ENCODE measurements around the gene TIMM44. TPM values are rescaled to one million over a fixed set of nuclear protein-coding genes. Genes with fewer than 3 reads are reported as not detected.

Gene TIMM44
- total and polyA plus RNA-seq, 10 donors: 33.2 to 94.9 (median 64.7) TPM

DNA sequence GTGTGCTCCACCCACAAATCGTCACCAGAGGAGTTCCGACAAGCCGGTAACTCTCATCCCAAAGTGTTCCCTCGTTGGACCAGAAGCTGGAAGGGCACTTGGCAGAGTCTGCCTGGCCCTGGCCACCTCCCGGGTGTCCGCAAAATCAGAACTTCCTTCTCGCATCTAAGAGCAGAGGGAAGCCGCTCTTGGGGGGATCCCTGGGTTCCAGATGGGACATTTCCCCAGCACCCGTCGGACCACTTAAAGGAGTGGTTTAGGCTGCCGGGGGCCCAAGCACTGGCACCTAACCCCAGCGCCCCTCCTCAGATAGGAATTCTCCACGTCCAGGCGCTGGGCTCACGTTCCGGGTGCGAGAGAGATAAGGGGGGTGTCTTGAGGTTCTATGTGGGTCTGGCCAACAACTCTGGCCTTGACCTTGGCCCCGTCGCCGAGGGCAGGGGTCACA is 40.6 kb downstream of the TIMM44 start:
- peak overlapping the region; percentile 52 to 89 (median 74) for H3K4me3 ChIP-seq
- peaks cover 0 to 31% (median 7%) of the 10 kb centered on the region in 6 donors for H3K36me3 ChIP-seq
- no peak for TF ChIP-seq POLR2AphosphoS5 (IDR thresholded peaks at IDR 0.05)
- TF ChIP-seq CTCF (IDR thresholded peaks at IDR 0.05 in 8 of 11, conservative IDR thresholded peaks at IDR 0.05 in 3 of 11): no peak
- TF ChIP-seq POLR2A (IDR thresholded peaks at IDR 0.05): no peak
- H3K9me3 ChIP-seq: no peaks in the 10 kb centered on the region
- intact Hi-C loops (cut with DNase I; ENCODE audit: low total_unique reads): no loop called here
- peaks cover 0 to 13% (median 0%) of the 10 kb centered on the region in 7 donors for H3K27me3 ChIP-seq (replicated peaks in 1 of 7)
- DNase-seq: no peak
- H3K27ac ChIP-seq: peak overlapping the region; percentile 83 to 95 (median 92)
- WGBS, 5 donors: 17 to 49% (median 23%) methylated on average over 8 to 20 of the region's 20 CpGs
- peaks cover 14 to 49% (median 41%) of the 10 kb centered on the region in 6 donors for H3K4me1 ChIP-seq

DNA sequence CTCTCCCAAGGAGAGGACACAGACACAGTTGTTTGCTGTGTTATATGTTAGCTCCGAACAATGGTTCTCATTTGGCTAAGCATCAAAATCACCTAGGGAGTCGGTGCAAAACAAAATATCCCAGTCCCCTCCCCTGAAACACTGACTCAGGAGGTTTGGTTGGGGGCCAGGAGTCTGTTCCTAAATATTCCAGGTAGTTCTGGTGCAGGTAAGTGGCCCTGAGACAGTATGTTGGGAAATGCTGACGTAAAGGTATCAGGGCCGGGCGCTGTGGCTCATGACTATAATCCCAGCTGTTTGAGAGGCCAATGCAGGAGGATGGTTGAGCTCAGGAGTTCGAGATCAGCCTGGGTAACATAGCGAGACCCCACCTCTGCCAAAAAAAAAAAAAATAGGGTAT is 42.1 kb downstream of the TIMM44 start:
- WGBS, 5 donors: 91 to 94% (median 93%) methylated on average over 7 of the region's 7 CpGs
- H3K9me3 ChIP-seq: no peaks in the 10 kb centered on the region
- intact Hi-C loops (cut with DNase I; ENCODE audit: low total_unique reads): no loop called here
- peaks cover 0 to 13% (median 0%) of the 10 kb centered on the region in 7 donors for H3K27me3 ChIP-seq (replicated peaks in 1 of 7)
- peaks cover 0 to 17% (median 5%) of the 10 kb centered on the region in 6 donors for H3K36me3 ChIP-seq
- H3K27ac ChIP-seq: no peak overlapping the region
- no peak overlapping the region for H3K4me3 ChIP-seq
- DNase-seq: no peak
- TF ChIP-seq CTCF (IDR thresholded peaks at IDR 0.05 in 8 of 11, conservative IDR thresholded peaks at IDR 0.05 in 3 of 11) (no peak), POLR2AphosphoS5 (IDR thresholded peaks at IDR 0.05) (no peak), POLR2A (IDR thresholded peaks at IDR 0.05) (no peak)
- peaks cover 14 to 34% (median 29%) of the 10 kb centered on the region in 6 donors for H3K4me1 ChIP-seq

DNA sequence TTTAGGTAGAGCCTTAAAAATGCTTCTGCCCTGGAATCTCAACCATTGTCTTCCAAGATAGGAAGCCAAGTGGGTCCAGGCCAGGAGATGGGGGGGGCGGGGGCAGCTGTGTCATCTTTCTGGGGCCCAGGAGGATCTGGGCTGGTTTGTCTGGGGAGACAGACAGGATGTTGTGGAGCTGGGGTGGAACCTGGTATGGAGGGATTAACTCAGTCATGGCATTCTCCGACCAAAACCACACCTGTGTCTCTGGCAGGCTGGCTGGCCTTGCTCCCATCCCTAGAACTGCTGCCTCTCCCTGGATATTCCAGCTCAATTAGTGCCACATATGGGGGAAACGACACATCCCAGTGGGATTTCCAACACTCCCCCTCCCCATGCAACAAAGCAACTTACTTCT is 42.5 kb downstream of the TIMM44 start:
- Histone ChIP-seq H3K9me3 (no peaks in the 10 kb centered on the region), H3K4me3 (no peak overlapping the region), H3K4me1 (peaks cover 14 to 30% (median 25%) of the 10 kb centered on the region in 6 donors), H3K36me3 (peaks cover 0 to 13% (median 1%) of the 10 kb centered on the region in 6 donors), H3K27ac (no peak overlapping the region), H3K27me3 (replicated peaks in 1 of 7) (peaks cover 0 to 13% (median 0%) of the 10 kb centered on the region in 7 donors)
- no peak for DNase-seq
- no peak for TF ChIP-seq CTCF (IDR thresholded peaks at IDR 0.05 in 8 of 11, conservative IDR thresholded peaks at IDR 0.05 in 3 of 11)
- TF ChIP-seq POLR2A (IDR thresholded peaks at IDR 0.05): no peak
- TF ChIP-seq POLR2AphosphoS5 (IDR thresholded peaks at IDR 0.05): no peak
- intact Hi-C loops (cut with DNase I; ENCODE audit: low total_unique reads): no loop called here
- 71 to 91% (median 80%) methylated on average over 3 of the region's 3 CpGs for WGBS, 5 donors

DNA sequence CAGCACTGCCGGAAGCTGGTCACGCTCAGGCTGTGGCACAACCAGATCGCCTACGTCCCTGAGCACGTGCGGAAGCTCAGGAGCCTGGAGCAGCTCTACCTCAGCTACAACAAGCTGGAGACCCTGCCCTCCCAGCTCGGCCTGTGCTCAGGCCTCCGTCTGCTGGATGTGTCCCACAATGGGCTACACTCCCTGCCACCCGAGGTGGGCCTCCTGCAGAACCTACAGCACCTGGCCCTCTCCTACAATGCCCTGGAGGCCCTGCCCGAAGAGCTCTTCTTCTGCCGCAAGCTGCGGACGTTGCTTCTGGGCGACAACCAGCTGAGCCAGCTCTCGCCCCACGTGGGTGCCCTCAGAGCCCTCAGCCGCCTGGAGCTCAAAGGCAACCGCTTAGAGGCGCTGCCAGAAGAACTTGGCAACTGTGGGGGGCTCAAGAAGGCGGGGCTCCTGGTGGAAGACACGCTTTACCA is 43.0 kb downstream of the TIMM44 start:
- TF ChIP-seq CTCF (IDR thresholded peaks at IDR 0.05 in 8 of 11, conservative IDR thresholded peaks at IDR 0.05 in 3 of 11): no peak
- TF ChIP-seq POLR2A (IDR thresholded peaks at IDR 0.05): no peak
- TF ChIP-seq POLR2AphosphoS5 (IDR thresholded peaks at IDR 0.05): no peak
- Histone ChIP-seq H3K4me3 (no peak overlapping the region), H3K9me3 (no peaks in the 10 kb centered on the region), H3K4me1 (peaks cover 13 to 25% (median 21%) of the 10 kb centered on the region in 6 donors), H3K27me3 (replicated peaks in 1 of 7) (peaks cover 0 to 17% (median 1%) of the 10 kb centered on the region in 7 donors), H3K27ac (no peak overlapping the region), H3K36me3 (peaks cover 0 to 8% (median 0%) of the 10 kb centered on the region in 6 donors)
- WGBS, 5 donors: 76 to 85% (median 80%) methylated on average over 12 to 21 of the region's 21 CpGs
- DNase-seq: no peak
- intact Hi-C loops (cut with DNase I; ENCODE audit: low total_unique reads): no loop called here
